HG02970 (cell line): ENCODE data around the gene MTHFSD.

Source experiments
- ATAC-seq: cut with Tn5 transposase; IDR thresholded peaks from one replicate; pipeline ENCODE4 v1.9.1; 2021; ENCODE audit warnings: mild to moderate bottlenecking, moderate library complexity, moderate number of reproducible peaks; ENCODE audit not compliant: unreplicated experiment, low FRiP score

MTHFSD gene

GRCh38 chr16:86584071-86584685 lies 29.1 kb upstream of the MTHFSD start:
- ATAC-seq = no peak

GRCh38 chr16:86581458-86581857 lies 26.4 kb upstream of the MTHFSD start:
- ATAC-seq = no peak

GRCh38 chr16:86580791-86581170 lies 25.7 kb upstream of the MTHFSD start:
- ATAC-seq = no peak

GRCh38 chr16:86580063-86580790 lies 25.2 kb upstream of the MTHFSD start:
- ATAC-seq = no peak

GRCh38 chr16:86579268-86580062 lies 24.4 kb upstream of the MTHFSD start:
- no peak for ATAC-seq

- ATAC-seq = no peak
Measured at GRCh38 chr16:86578611-86579267, 23.7 kb upstream of the MTHFSD start.

GRCh38 chr16:86578061-86578599 lies 23.1 kb upstream of the MTHFSD start, which contains the start of gene FOXL1:
Gene FOXL1 (plus strand): TSS chr16:86578549. CDS start chr16:86578724, 175 bp downstream.
- ATAC-seq = no peak

- ATAC-seq = no peak
Measured at GRCh38 chr16:86577314-86577971, 22.4 kb upstream of the MTHFSD start.

GRCh38 chr16:86576591-86577313 lies 21.7 kb upstream of the MTHFSD start:
- no peak for ATAC-seq

GRCh38 chr16:86575754-86576557 lies 20.9 kb upstream of the MTHFSD start:
- no peak for ATAC-seq

GRCh38 chr16:86575095-86575685 lies 20.2 kb upstream of the MTHFSD start:
- no peak for ATAC-seq

GRCh38 chr16:86574646-86575045 lies 19.6 kb upstream of the MTHFSD start:
- ATAC-seq = no peak

GRCh38 chr16:86573646-86574508 lies 18.8 kb upstream of the MTHFSD start:
- ATAC-seq = no peak

- no peak for ATAC-seq
Measured at GRCh38 chr16:86573215-86573614, 18.2 kb upstream of the MTHFSD start.

- ATAC-seq = no peak
Measured at GRCh38 chr16:86572606-86573005, 17.6 kb upstream of the MTHFSD start.

GRCh38 chr16:86572041-86572521 lies 17.0 kb upstream of the MTHFSD start:
- no peak for ATAC-seq

- ATAC-seq = no peak
Measured at GRCh38 chr16:86571530-86571915, 16.5 kb upstream of the MTHFSD start.
